Retinal pigment epithelial cell (primary cell): Measurements from ENCODE around the gene CARD8.
A peak's percentile ranks its signal among the peaks of the same experiment; 100 is the strongest.

Experiments
- DNase-seq: peaks from one replicate; pipeline ENCODE4 v3.0.0-alpha.2; 2010; ENCODE audit warnings: low read depth
- H3K4me3 ChIP-seq: 2 replicates; pipeline ENCODE4 v1.5.1; 2011; ENCODE audit warnings: mild to moderate bottlenecking, low read length, control low read depth, moderate library complexity
- CTCF ChIP-seq: conservative IDR thresholded peaks from 2 replicates; pipeline ENCODE4 v1.5.1; 2011; ENCODE audit warnings: low read depth, low read length, control low read depth, inconsistent platforms

CARD8 gene

GRCh38 chr19:48206397-48207093 lies 49.2 kb downstream of the CARD8 start:
- DNase-seq = no peak
- H3K4me3 ChIP-seq = no peak overlapping the region
- TF ChIP-seq CTCF = no peak

- TF ChIP-seq CTCF = no peak
- peak; percentile 91 for DNase-seq
- H3K4me3 ChIP-seq = peak overlapping the region; percentile 66
Observed at GRCh38 chr19:48203794-48204628, 51.7 kb downstream of the CARD8 start.

- no peak for DNase-seq
- no peak for TF ChIP-seq CTCF
- peak overlapping the region; percentile 66 for H3K4me3 ChIP-seq
Observed at GRCh38 chr19:48203222-48203793, 52.4 kb downstream of the CARD8 start.

GRCh38 chr19:48196933-48197665 lies 58.6 kb downstream of the CARD8 start:
- no peak for TF ChIP-seq CTCF
- H3K4me3 ChIP-seq = no peak overlapping the region
- DNase-seq = no peak

- DNase-seq = no peak
- no peak overlapping the region for H3K4me3 ChIP-seq
- no peak for TF ChIP-seq CTCF
Observed at GRCh38 chr19:48196321-48196763, 59.4 kb downstream of the CARD8 start.

GRCh38 chr19:48194844-48195830 lies 60.6 kb downstream of the CARD8 start:
- H3K4me3 ChIP-seq = no peak overlapping the region
- DNase-seq = no peak
- TF ChIP-seq CTCF = no peak
